Measurements from ENCODE around the gene ADAMTS17. TPM values are rescaled to one million over a fixed set of nuclear protein-coding genes. Genes with fewer than 3 reads are reported as not detected.

ADAMTS17 gene
- total RNA-seq, 1 experiment from 2014 or later = 1.8 TPM

DNA sequence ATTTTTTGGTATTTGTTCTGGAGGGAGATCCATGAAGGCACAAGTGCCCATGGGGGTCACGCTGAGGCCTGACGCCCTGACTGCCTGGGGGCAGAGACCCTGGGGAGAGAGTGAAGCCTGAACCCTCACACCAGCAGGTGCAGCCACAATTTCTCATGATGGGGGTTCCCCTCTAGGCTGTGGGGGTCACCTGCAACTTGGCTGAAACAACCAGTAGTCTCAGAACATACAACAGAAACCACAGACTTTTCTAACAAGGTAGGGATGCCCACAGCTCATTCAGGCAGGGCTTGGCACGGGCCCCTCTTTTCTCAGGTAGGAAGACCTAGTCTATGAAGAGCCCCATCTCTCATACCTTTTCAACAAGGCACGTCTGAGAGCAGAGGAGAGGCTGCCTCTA is 245.1 kb downstream of the ADAMTS17 start:
- DNase-seq (ENCODE audit: low spot score) (no peak), ATAC-seq (no peak)
- Mint-ChIP-seq H3K27ac (no peak overlapping the region), H3K4me3 (no peak overlapping the region), H3K36me3 (no peaks in the 10 kb centered on the region), H3K27me3 (ENCODE audit: low read depth) (no peaks in the 10 kb centered on the region; the same call in 1 of the 2 replicates), H3K9me3 (peaks cover 8% of the 10 kb centered on the region; the same call in 1 of the 2 replicates), H3K4me1 (peaks cover 9% of the 10 kb centered on the region)
- ChIA-PET POLR2A (no interaction called here), CTCF (no interaction called here)
- TF ChIP-seq ESRRA (CRISPR knock-in tag; IDR thresholded peaks at IDR 0.05; ENCODE audit: borderline replicate concordance) (no peak), ZNF671 (CRISPR knock-in tag; IDR thresholded peaks at IDR 0.05) (no peak), ZNF263 (CRISPR knock-in tag; IDR thresholded peaks at IDR 0.05; ENCODE audit: low read depth) (no peak), ZSCAN18 (CRISPR knock-in tag; IDR thresholded peaks at IDR 0.05) (no peak), FOXP1 (CRISPR knock-in tag; IDR thresholded peaks at IDR 0.05; ENCODE audit: borderline replicate concordance) (no peak), ATF1 (CRISPR knock-in tag; IDR thresholded peaks at IDR 0.05) (no peak), TCF7 (CRISPR knock-in tag; IDR thresholded peaks at IDR 0.05; ENCODE audit: low read depth) (no peak), FOXK1 (CRISPR knock-in tag; IDR thresholded peaks at IDR 0.05) (no peak), MYBL2 (CRISPR knock-in tag; IDR thresholded peaks at IDR 0.05) (no peak), CREB1 (CRISPR knock-in tag; IDR thresholded peaks at IDR 0.05) (no peak), TEAD1 (CRISPR knock-in tag; IDR thresholded peaks at IDR 0.05) (no peak), GTF2I (CRISPR knock-in tag; conservative IDR thresholded peaks at IDR 0.05) (no peak), MLX (CRISPR knock-in tag; IDR thresholded peaks at IDR 0.05) (no peak)
- TF ChIP-seq, protein P1, sequence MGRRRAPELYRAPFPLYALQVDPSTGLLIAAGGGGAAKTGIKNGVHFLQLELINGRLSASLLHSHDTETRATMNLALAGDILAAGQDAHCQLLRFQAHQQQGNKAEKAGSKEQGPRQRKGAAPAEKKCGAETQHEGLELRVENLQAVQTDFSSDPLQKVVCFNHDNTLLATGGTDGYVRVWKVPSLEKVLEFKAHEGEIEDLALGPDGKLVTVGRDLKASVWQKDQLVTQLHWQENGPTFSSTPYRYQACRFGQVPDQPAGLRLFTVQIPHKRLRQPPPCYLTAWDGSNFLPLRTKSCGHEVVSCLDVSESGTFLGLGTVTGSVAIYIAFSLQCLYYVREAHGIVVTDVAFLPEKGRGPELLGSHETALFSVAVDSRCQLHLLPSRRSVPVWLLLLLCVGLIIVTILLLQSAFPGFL (CRISPR knock-in tag; IDR thresholded peaks at IDR 0.05; ENCODE audit: borderline replicate concordance) = no peak

DNA sequence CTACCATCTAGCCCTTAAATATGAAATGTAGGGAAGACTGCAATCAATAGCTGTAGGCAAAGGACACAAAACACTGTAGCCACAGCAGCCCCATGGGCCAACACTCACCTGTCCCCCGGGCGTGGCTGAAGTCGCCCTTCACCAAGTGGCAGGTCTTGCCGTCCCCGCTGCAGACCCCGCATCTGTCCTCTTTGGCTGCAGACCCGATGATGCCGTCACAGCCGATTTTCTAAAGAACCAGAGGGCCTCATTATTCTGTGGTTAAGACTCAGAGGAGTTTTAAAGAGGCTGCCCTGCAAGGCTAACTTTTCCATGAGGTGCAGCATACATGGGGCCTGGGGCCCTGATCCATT is 245.6 kb downstream of the ADAMTS17 start:
- CTCF ChIA-PET = no interaction called here
- H3K9me3 Mint-ChIP-seq = peaks cover 3% of the 10 kb centered on the region; the same call in 1 of the 2 replicates
- peaks cover 9% of the 10 kb centered on the region for H3K4me1 Mint-ChIP-seq
- POLR2A ChIA-PET = no interaction called here
- no peak overlapping the region for H3K27ac Mint-ChIP-seq
- no peaks in the 10 kb centered on the region for H3K36me3 Mint-ChIP-seq
- TF ChIP-seq ZNF138 (CRISPR knock-in tag; conservative IDR thresholded peaks at IDR 0.05) (no peak), ATF6 (CRISPR knock-in tag; IDR thresholded peaks at IDR 0.05) (no peak), ZNF671 (CRISPR knock-in tag; IDR thresholded peaks at IDR 0.05) (no peak), ATF1 (CRISPR knock-in tag; IDR thresholded peaks at IDR 0.05) (no peak), CREB1 (CRISPR knock-in tag; IDR thresholded peaks at IDR 0.05) (no peak), IRF2 (CRISPR knock-in tag; IDR thresholded peaks at IDR 0.05; ENCODE audit: borderline replicate concordance, low read depth) (no peak), SMAD3 (CRISPR knock-in tag; IDR thresholded peaks at IDR 0.05; ENCODE audit: borderline replicate concordance) (no peak), ATF3 (CRISPR knock-in tag; conservative IDR thresholded peaks at IDR 0.05) (no peak)
- ATAC-seq (no peak), DNase-seq (ENCODE audit: low spot score) (no peak)
- no peaks in the 10 kb centered on the region; the same call in 1 of the 2 replicates for H3K27me3 Mint-ChIP-seq (ENCODE audit: low read depth)
- no peak overlapping the region for H3K4me3 Mint-ChIP-seq
